Effector memory CD8-positive, alpha-beta T cell (primary cell): ENCODE measurements around the gene LRP4.
A peak's percentile ranks its signal among the peaks of the same experiment; 100 is the strongest.
"Not testable (repeated sequence)": the region's sequence is repeated elsewhere in the genome, so short reads cannot be mapped to it uniquely, and the experiment has no call there.

ENCODE experiments used
- ATAC-seq: fragments of 150-1000 bp; cut with Tn5 transposase; replicated peaks from 2 replicates; pipeline ENCODE4 v1.10.0; 2021; ENCODE audit warnings: mild to moderate bottlenecking, moderate library complexity
- DNase-seq, 3 experiments: peaks; one replicate each; pipeline ENCODE4 v3.0.0; 2021
- H3K27ac Mint-ChIP-seq, 2 donors: one replicate each; pipeline ENCODE4 v1.8.0; 2022; ENCODE audit warnings: mild to moderate bottlenecking in 2 of 2, mixed read lengths in 2 of 2, moderate library complexity in 2 of 2
- H3K27me3 Mint-ChIP-seq, 2 donors: one replicate each; pipeline ENCODE4 v1.8.0; 2022; ENCODE audit warnings: mixed read lengths in 2 of 2
- H3K36me3 Mint-ChIP-seq: one replicate; pipeline ENCODE4 v1.8.0; 2022; ENCODE audit warnings: mild to moderate bottlenecking, moderate library complexity, mixed read lengths; ENCODE audit not compliant: insufficient read depth
- H3K4me1 Mint-ChIP-seq, 2 donors: one replicate each; pipeline ENCODE4 v1.8.0; 2022; ENCODE audit warnings: low read depth in 2 of 2, mixed read lengths in 2 of 2
- H3K4me3 Mint-ChIP-seq, 2 donors: one replicate each; pipeline ENCODE4 v1.8.0; 2022; ENCODE audit warnings: mild to moderate bottlenecking in 2 of 2, mixed read lengths in 2 of 2, moderate library complexity in 2 of 2
- H3K9me3 Mint-ChIP-seq, 2 donors: one replicate each; pipeline ENCODE4 v1.8.0; 2022; ENCODE audit warnings: mixed read lengths in 2 of 2
- total RNA-seq, 9 experiments: gene quantifications; one replicate each; lab custom pipeline; 2026; lab: John Stamatoyannopoulos, UW

The LRP4 gene
- 0 to 1.9 (median 0.17) reads per million in 9 experiments for total RNA-seq

- Mint-ChIP-seq H3K27me3 (peaks cover 60 to 73% of the 10 kb centered on the region in 2 donors), H3K36me3 (no peaks in the 10 kb centered on the region), H3K27ac (peak within 1 kb of the TSS in 1 of 2 donors; percentile 66), H3K9me3 (no peaks in the 10 kb centered on the region), H3K4me1 (peaks cover 27% of the 10 kb centered on the region in 2 donors), H3K4me3 (peak within 1 kb of the TSS; percentile 84 to 87)
- peak; percentile 67 for ATAC-seq
- peak in 1 of 3 experiments; percentile 26 for DNase-seq
These were observed at the start of gene LRP4 for GRCh38 chr11:46918083-46918787. Gene LRP4 (minus strand): TSS chr11:46918550. CDS start chr11:46918379, 171 bp downstream.

GRCh38 chr11:46967962-46968361 is 49.6 kb upstream of the LRP4 start:
- Mint-ChIP-seq H3K9me3 (no peaks in the 10 kb centered on the region), H3K27me3 (no peaks in the 10 kb centered on the region), H3K4me1 (no peaks in the 10 kb centered on the region), H3K36me3 (no peaks in the 10 kb centered on the region), H3K27ac (no peak overlapping the region), H3K4me3 (no peak overlapping the region)
- DNase-seq = no peak
- ATAC-seq = no peak

GRCh38 chr11:46966773-46967172 is 48.4 kb upstream of the LRP4 start:
- DNase-seq = no peak
- H3K4me3 Mint-ChIP-seq = no peak overlapping the region
- no peak for ATAC-seq
- no peaks in the 10 kb centered on the region for H3K27me3 Mint-ChIP-seq
- no peaks in the 10 kb centered on the region for H3K4me1 Mint-ChIP-seq
- no peak overlapping the region for H3K27ac Mint-ChIP-seq
- H3K36me3 Mint-ChIP-seq = no peaks in the 10 kb centered on the region
- no peaks in the 10 kb centered on the region for H3K9me3 Mint-ChIP-seq

- Mint-ChIP-seq H3K4me1 (no peaks in the 10 kb centered on the region), H3K4me3 (no peak overlapping the region), H3K27me3 (no peaks in the 10 kb centered on the region), H3K27ac (no peak overlapping the region), H3K36me3 (no peaks in the 10 kb centered on the region), H3K9me3 (no peaks in the 10 kb centered on the region)
- DNase-seq = no peak
- ATAC-seq = no peak
These were observed 45.5 kb upstream of the LRP4 start for GRCh38 chr11:46963844-46964243.

GRCh38 chr11:46961886-46962285 is 43.5 kb upstream of the LRP4 start:
- H3K4me1 Mint-ChIP-seq, H3K27me3 Mint-ChIP-seq, H3K9me3 Mint-ChIP-seq, H3K36me3 Mint-ChIP-seq, DNase-seq, H3K4me3 Mint-ChIP-seq, H3K27ac Mint-ChIP-seq, ATAC-seq: not testable (repeated sequence)

GRCh38 chr11:46961041-46961440 is 42.7 kb upstream of the LRP4 start:
- Mint-ChIP-seq H3K36me3 (no peaks in the 10 kb centered on the region), H3K4me1 (no peaks in the 10 kb centered on the region), H3K9me3 (no peaks in the 10 kb centered on the region), H3K27me3 (no peaks in the 10 kb centered on the region), H3K4me3 (no peak overlapping the region), H3K27ac (no peak overlapping the region)
- DNase-seq = no peak
- no peak for ATAC-seq

- Mint-ChIP-seq H3K4me3 (no peak overlapping the region), H3K27me3 (no peaks in the 10 kb centered on the region), H3K27ac (no peak overlapping the region), H3K36me3 (no peaks in the 10 kb centered on the region), H3K4me1 (no peaks in the 10 kb centered on the region), H3K9me3 (no peaks in the 10 kb centered on the region)
- ATAC-seq = no peak
- DNase-seq = no peak
These were observed 40.4 kb upstream of the LRP4 start for GRCh38 chr11:46958777-46959176.

- Mint-ChIP-seq H3K4me1 (peaks cover 3 to 5% of the 10 kb centered on the region in 2 donors), H3K36me3 (peaks cover 2% of the 10 kb centered on the region), H3K4me3 (no peak overlapping the region), H3K9me3 (no peaks in the 10 kb centered on the region), H3K27ac (peak overlapping the region in 1 of 2 donors; percentile 2), H3K27me3 (no peaks in the 10 kb centered on the region)
- DNase-seq (no peak), ATAC-seq (no peak)
These were observed 34.7 kb upstream of the LRP4 start for GRCh38 chr11:46953093-46953492.

GRCh38 chr11:46952553-46952952 is 34.2 kb upstream of the LRP4 start:
- no peak overlapping the region for H3K4me3 Mint-ChIP-seq
- DNase-seq = no peak
- no peaks in the 10 kb centered on the region for H3K9me3 Mint-ChIP-seq
- no peak overlapping the region for H3K27ac Mint-ChIP-seq
- ATAC-seq = no peak
- H3K4me1 Mint-ChIP-seq = peaks cover 3 to 5% of the 10 kb centered on the region in 2 donors
- H3K27me3 Mint-ChIP-seq = no peaks in the 10 kb centered on the region
- H3K36me3 Mint-ChIP-seq = peaks cover 2% of the 10 kb centered on the region

GRCh38 chr11:46951864-46952263 is 33.5 kb upstream of the LRP4 start:
- DNase-seq (no peak), ATAC-seq (no peak)
- peaks cover 2% of the 10 kb centered on the region for H3K36me3 Mint-ChIP-seq
- peaks cover 3 to 5% of the 10 kb centered on the region in 2 donors for H3K4me1 Mint-ChIP-seq
- no peaks in the 10 kb centered on the region for H3K27me3 Mint-ChIP-seq
- no peaks in the 10 kb centered on the region for H3K9me3 Mint-ChIP-seq
- H3K27ac Mint-ChIP-seq = no peak overlapping the region
- no peak overlapping the region for H3K4me3 Mint-ChIP-seq

- no peak overlapping the region for H3K27ac Mint-ChIP-seq
- no peak overlapping the region for H3K4me3 Mint-ChIP-seq
- H3K9me3 Mint-ChIP-seq = no peaks in the 10 kb centered on the region
- H3K36me3 Mint-ChIP-seq = peaks cover 2% of the 10 kb centered on the region
- ATAC-seq (no peak), DNase-seq (no peak)
- H3K4me1 Mint-ChIP-seq = peaks cover 5 to 10% of the 10 kb centered on the region in 2 donors
- no peaks in the 10 kb centered on the region for H3K27me3 Mint-ChIP-seq
These were observed 30.9 kb upstream of the LRP4 start for GRCh38 chr11:46949297-46949696.

GRCh38 chr11:46948378-46949131 is 30.2 kb upstream of the LRP4 start:
- no peaks in the 10 kb centered on the region for H3K9me3 Mint-ChIP-seq
- ATAC-seq = no peak
- H3K36me3 Mint-ChIP-seq = peaks cover 2% of the 10 kb centered on the region
- DNase-seq = no peak
- H3K4me1 Mint-ChIP-seq = peaks cover 5 to 10% of the 10 kb centered on the region in 2 donors
- no peaks in the 10 kb centered on the region for H3K27me3 Mint-ChIP-seq
- H3K4me3 Mint-ChIP-seq = no peak overlapping the region
- H3K27ac Mint-ChIP-seq = no peak overlapping the region

GRCh38 chr11:46947399-46948077 is 29.2 kb upstream of the LRP4 start:
- no peak for DNase-seq
- no peak overlapping the region for H3K4me3 Mint-ChIP-seq
- no peaks in the 10 kb centered on the region for H3K9me3 Mint-ChIP-seq
- peaks cover 5 to 10% of the 10 kb centered on the region in 2 donors for H3K4me1 Mint-ChIP-seq
- no peak overlapping the region for H3K27ac Mint-ChIP-seq
- H3K36me3 Mint-ChIP-seq = peaks cover 2% of the 10 kb centered on the region
- ATAC-seq = no peak
- no peaks in the 10 kb centered on the region for H3K27me3 Mint-ChIP-seq
